Lung (tissue), 12 donors: ENCODE measurements around the gene RNFT2. TPM values are rescaled to one million over a fixed set of nuclear protein-coding genes. Genes with fewer than 3 reads are reported as not detected.

ENCODE experiments used
- ATAC-seq: fragments of 200-7000 bp; cut with Tn5 transposase; one replicate; pipeline ENCODE4 v1.9.1; 2020; ENCODE audit warnings: moderate number of reproducible peaks; ENCODE audit not compliant: insufficient read depth, low FRiP score
- DNase-seq, 3 donors: peaks; one replicate each; pipeline ENCODE4 v3.0.0-alpha.2; 2013 to 2017
- H3K27ac ChIP-seq, 2 donors: one replicate each; pipeline ENCODE4 v1.5.1; 2013; ENCODE audit warnings: mild to moderate bottlenecking in 2 of 2, moderate library complexity in 2 of 2, control low read depth in 1 of 2, inconsistent platforms in 1 of 2, low read depth in 1 of 2, low read length in 1 of 2
- H3K27me3 ChIP-seq, 3 donors: one replicate each; pipeline ENCODE4 v1.5.1; 2013; ENCODE audit warnings: low read length in 2 of 3; ENCODE audit not compliant: control insufficient read depth in 3 of 3, insufficient read depth in 3 of 3
- H3K36me3 ChIP-seq, 4 donors: one replicate each; pipeline ENCODE4 v1.5.1; 2013; ENCODE audit warnings: low read length in 4 of 4, mild to moderate bottlenecking in 1 of 4, moderate library complexity in 1 of 4; ENCODE audit not compliant: control insufficient read depth in 4 of 4, insufficient read depth in 4 of 4
- H3K4me1 ChIP-seq, 5 donors: one replicate each; pipeline ENCODE4 v1.5.1; 2013; ENCODE audit warnings: low read length in 5 of 5, mild to moderate bottlenecking in 2 of 5, moderate library complexity in 1 of 5; ENCODE audit not compliant: control insufficient read depth in 5 of 5, insufficient read depth in 5 of 5
- H3K4me3 ChIP-seq: one replicate; pipeline ENCODE4 v1.5.1; 2013; ENCODE audit warnings: mild to moderate bottlenecking, control low read depth, moderate library complexity
- H3K9ac ChIP-seq, 2 donors: one replicate each; pipeline ENCODE4 v1.5.1; 2013; ENCODE audit warnings: low read length in 2 of 2, control low read depth in 1 of 2; ENCODE audit not compliant: insufficient read depth in 1 of 2
- H3K9me3 ChIP-seq, 4 donors: one replicate each; pipeline ENCODE4 v1.5.1; 2013; ENCODE audit warnings: low read length in 3 of 4, mild to moderate bottlenecking in 1 of 4, moderate library complexity in 1 of 4; ENCODE audit not compliant: control insufficient read depth in 4 of 4, insufficient read depth in 3 of 4
- WGBS, 2 donors: extraction: QIAGEN DNeasy Blood & Tissue Kit; methylation state at CpG; one replicate each; pipeline ENCODE4 v1.1.7; 2013; 5-methylcytosine and 5-hydroxymethylcytosine counted together
- polyA plus RNA-seq, 2 donors: library from polyadenylated mRNA; stranded (reverse); fragments of 200-250 nt; gene quantifications; one replicate each; pipeline ENCODE4 v1.2.1, GENCODE V29; 2013
- total RNA-seq, 2 donors: library from RNA; depleted of rRNA in 1 of 2; stranded (reverse); fragments of >200 nt in 1 of 2; gene quantifications; one replicate each; pipeline ENCODE4 v1.2.1, GENCODE V29; 2014 to 2021
- TF ChIP-seq, protein P1 (sequence below): IDR thresholded peaks from 2 replicates; pipeline ENCODE4 v1.5.1; 2012; ENCODE audit warnings: mild to moderate bottlenecking; ENCODE audit errors: control extremely low read depth, extremely low read depth
- donor health status: control.
- donor health status: control.
- donor health status: Bipolar disorder and iron deficiency.
- donor health status: healthy.
- donor health status: DM: yes; HTN: yes; CAD: no.

RNFT2 gene
- total and polyA plus RNA-seq, 4 donors = 0.37 to 4.9 (median 2.2) TPM

DNA sequence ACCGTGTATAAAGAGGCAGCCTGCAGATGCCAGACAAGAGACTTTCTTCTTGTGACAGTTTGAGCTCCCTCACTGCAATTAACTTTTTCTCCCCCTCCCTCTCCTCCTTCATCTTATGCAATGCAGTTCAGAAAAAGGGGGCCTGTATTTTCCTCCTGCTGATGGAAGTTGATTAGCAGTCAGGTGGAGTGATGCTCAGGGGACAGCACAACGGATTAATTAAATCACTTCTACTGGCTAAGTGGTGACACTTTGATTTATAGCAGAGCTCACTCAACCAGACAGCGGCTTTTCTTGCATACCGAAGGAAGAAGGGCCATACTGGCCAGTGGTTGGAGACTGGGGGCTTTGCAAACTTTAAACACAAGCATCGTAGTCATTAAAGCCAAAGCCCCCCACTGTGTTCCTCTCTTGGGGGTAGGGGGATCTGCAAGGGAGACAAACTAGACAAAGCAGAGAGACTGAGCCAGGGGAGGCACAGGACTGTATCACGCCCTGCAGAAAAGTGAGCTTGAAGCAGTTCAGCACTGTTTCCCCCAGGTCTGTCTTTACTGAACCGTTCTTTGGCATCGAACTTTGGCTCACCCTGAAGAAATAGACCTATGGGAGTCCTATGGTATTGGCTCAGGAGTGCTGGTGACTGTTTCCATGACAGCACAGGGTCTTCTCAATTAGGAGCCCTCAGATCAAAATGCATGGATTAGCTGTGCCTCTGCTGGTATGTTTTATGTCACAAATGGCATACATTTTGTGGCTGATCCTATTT is 48.0 kb upstream of the RNFT2 start:
- no peak overlapping the region for H3K4me3 ChIP-seq
- DNase-seq (no peak), ATAC-seq (no peak)
- H3K36me3 ChIP-seq = no peaks in the 10 kb centered on the region
- peaks cover 0 to 11% (median 10%) of the 10 kb centered on the region in 3 donors for H3K27me3 ChIP-seq
- no peaks in the 10 kb centered on the region for H3K9me3 ChIP-seq
- H3K4me1 ChIP-seq = peaks cover 0 to 25% (median 4%) of the 10 kb centered on the region in 5 donors
- WGBS, 2 donors = 59 to 79% methylated on average over 8 of the region's 8 CpGs
- no peak overlapping the region for H3K27ac ChIP-seq
- H3K9ac ChIP-seq = no peak overlapping the region
- TF ChIP-seq, protein P1, sequence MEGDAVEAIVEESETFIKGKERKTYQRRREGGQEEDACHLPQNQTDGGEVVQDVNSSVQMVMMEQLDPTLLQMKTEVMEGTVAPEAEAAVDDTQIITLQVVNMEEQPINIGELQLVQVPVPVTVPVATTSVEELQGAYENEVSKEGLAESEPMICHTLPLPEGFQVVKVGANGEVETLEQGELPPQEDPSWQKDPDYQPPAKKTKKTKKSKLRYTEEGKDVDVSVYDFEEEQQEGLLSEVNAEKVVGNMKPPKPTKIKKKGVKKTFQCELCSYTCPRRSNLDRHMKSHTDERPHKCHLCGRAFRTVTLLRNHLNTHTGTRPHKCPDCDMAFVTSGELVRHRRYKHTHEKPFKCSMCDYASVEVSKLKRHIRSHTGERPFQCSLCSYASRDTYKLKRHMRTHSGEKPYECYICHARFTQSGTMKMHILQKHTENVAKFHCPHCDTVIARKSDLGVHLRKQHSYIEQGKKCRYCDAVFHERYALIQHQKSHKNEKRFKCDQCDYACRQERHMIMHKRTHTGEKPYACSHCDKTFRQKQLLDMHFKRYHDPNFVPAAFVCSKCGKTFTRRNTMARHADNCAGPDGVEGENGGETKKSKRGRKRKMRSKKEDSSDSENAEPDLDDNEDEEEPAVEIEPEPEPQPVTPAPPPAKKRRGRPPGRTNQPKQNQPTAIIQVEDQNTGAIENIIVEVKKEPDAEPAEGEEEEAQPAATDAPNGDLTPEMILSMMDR = no peak

DNA sequence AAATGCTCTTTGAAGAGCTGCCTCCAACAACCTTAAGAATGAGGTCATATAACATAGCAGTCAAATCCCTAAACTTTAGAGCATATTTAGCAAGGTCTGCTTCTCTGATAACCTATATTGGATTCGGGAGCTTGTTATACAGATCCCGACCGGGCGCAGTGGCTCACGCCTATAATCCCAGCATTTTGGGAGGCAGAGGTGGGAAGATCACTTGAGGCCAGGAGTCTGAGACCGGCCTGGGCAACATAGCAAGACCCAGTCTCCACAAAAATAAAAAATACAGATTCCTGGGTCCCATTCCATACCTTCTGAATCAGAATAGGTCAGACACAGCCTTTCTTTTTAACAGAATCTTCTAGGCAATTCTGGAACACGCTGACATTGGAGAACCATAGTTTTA is 46.9 kb upstream of the RNFT2 start:
- Histone ChIP-seq H3K9me3 (no peaks in the 10 kb centered on the region), H3K9ac (no peak overlapping the region), H3K4me1 (peaks cover 0 to 25% (median 4%) of the 10 kb centered on the region in 5 donors), H3K4me3 (no peak overlapping the region), H3K27me3 (peaks cover 0 to 13% (median 10%) of the 10 kb centered on the region in 3 donors), H3K36me3 (no peaks in the 10 kb centered on the region), H3K27ac (no peak overlapping the region)
- ATAC-seq = no peak
- no peak for DNase-seq
- TF ChIP-seq, protein P1 = no peak
- WGBS, 2 donors = 96% methylated on average over 7 of the region's 7 CpGs

DNA sequence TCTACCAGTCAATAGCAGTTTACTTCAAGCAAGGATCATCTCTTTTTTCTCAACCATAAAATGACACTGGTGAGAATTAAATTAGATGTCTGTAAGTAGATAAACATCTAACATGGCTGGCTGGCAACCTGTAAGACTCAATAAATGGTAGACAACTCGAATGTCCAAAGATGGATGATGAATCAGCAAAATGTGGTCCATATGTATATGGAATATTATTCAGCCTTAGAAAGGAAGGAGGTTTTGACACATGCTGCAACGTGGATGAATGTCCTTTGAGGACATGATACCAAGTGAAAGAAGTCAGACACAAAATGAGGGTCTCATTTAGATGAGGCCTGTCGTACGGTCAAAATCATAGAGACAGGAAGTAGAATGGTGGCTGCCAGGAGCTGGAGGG is 46.5 kb upstream of the RNFT2 start:
- TF ChIP-seq, protein P1 = no peak
- 70 to 84% methylated on average over 4 of the region's 4 CpGs for WGBS, 2 donors

More for the DNA sequence above, 46.5 kb upstream of the RNFT2 start:
- ATAC-seq (no peak), DNase-seq (no peak)
- H3K36me3 ChIP-seq = no peaks in the 10 kb centered on the region
- peaks cover 0 to 25% (median 4%) of the 10 kb centered on the region in 5 donors for H3K4me1 ChIP-seq
- H3K9me3 ChIP-seq = no peaks in the 10 kb centered on the region
- H3K27me3 ChIP-seq = peaks cover 0 to 13% (median 10%) of the 10 kb centered on the region in 3 donors
- no peak overlapping the region for H3K27ac ChIP-seq
- H3K4me3 ChIP-seq = no peak overlapping the region
- no peak overlapping the region for H3K9ac ChIP-seq
